Suprapubic skin (tissue), 3 donors: ENCODE results near the gene GGNBP2.

Experiments used
- EP300 ChIP-seq: sonication (generic); formaldehyde crosslinking; IDR thresholded peaks from one replicate; pipeline ENCODE4 v1.6.1; 2017; ENCODE audit warnings: antibody characterized with exemption
- POLR2A ChIP-seq, 2 donors: fragments of 450-650 bp; IDR thresholded peaks; one replicate each; pipeline ENCODE4 v1.6.1; 2017; ENCODE audit warnings: antibody characterized with exemption in 2 of 2, mild to moderate bottlenecking in 2 of 2, moderate library complexity in 2 of 2
- TF ChIP-seq, protein P1 (sequence below), 2 donors: fragments of 200-600 bp in 1 of 2; fragments of 450-650 bp in 1 of 2; sonication (generic) in 1 of 2; IDR thresholded peaks; one replicate each; pipeline ENCODE4 v1.5.1; 2016 to 2019; ENCODE audit warnings: antibody characterized with exemption in 2 of 2, mild to moderate bottlenecking in 1 of 2, moderate library complexity in 1 of 2

DNA sequence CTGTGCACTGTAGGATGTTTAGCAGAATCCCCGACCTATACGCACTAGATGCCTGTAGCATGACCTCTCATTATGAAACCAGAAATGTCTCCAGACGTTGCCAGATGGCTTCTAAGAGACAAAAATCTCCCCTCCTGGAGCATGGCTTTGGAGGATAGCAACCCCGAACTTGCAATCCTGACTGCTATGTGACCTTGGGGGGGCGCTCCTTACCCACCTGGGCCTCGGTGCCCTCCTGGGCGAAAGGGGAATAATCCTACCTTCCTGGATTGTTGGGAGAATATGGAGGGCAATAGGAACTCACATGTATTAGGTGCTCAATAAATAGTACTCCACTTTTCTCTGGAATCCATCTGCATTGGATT lies 64.8 kb downstream of the GGNBP2 start:
- TF ChIP-seq, protein P1, sequence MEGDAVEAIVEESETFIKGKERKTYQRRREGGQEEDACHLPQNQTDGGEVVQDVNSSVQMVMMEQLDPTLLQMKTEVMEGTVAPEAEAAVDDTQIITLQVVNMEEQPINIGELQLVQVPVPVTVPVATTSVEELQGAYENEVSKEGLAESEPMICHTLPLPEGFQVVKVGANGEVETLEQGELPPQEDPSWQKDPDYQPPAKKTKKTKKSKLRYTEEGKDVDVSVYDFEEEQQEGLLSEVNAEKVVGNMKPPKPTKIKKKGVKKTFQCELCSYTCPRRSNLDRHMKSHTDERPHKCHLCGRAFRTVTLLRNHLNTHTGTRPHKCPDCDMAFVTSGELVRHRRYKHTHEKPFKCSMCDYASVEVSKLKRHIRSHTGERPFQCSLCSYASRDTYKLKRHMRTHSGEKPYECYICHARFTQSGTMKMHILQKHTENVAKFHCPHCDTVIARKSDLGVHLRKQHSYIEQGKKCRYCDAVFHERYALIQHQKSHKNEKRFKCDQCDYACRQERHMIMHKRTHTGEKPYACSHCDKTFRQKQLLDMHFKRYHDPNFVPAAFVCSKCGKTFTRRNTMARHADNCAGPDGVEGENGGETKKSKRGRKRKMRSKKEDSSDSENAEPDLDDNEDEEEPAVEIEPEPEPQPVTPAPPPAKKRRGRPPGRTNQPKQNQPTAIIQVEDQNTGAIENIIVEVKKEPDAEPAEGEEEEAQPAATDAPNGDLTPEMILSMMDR (IDR thresholded peaks at IDR 0.05) = no peak
- no peak for TF ChIP-seq EP300
- TF ChIP-seq POLR2A (IDR thresholded peaks at IDR 0.05) = no peak
